ENCODE measurements around the gene BMF. TPM values are rescaled to one million over a fixed set of nuclear protein-coding genes. Genes with fewer than 3 reads are reported as not detected.

The BMF gene
- total and polyA plus RNA-seq, 8 donors: 16.2 to 58.6 (median 50.6) TPM

GRCh38 chr15:40062816-40063562 lies 45.7 kb downstream of the BMF start:
- no peak overlapping the region for H3K27ac ChIP-seq
- no peak overlapping the region for H3K4me3 ChIP-seq
- no peaks in the 10 kb centered on the region for H3K27me3 ChIP-seq
- H3K4me1 ChIP-seq: peaks cover 0 to 13% of the 10 kb centered on the region in 2 donors
- no peak for TF ChIP-seq CTCF (IDR thresholded peaks at IDR 0.05)
- ATAC-seq (no peak), DNase-seq (peak in 1 of 4 donors; percentile 23)
- H3K36me3 ChIP-seq: no peaks in the 10 kb centered on the region
- no peaks in the 10 kb centered on the region for H3K9me3 ChIP-seq
- intact Hi-C loops (cut with DNase I): no loop called here

- DNase-seq (peak in 2 of 4 donors; percentile 42 to 53), ATAC-seq (peak; percentile 90)
- no peaks in the 10 kb centered on the region for H3K36me3 ChIP-seq
- peaks cover 0 to 14% of the 10 kb centered on the region in 2 donors for H3K4me1 ChIP-seq
- no peak overlapping the region for H3K27ac ChIP-seq
- TF ChIP-seq CTCF (IDR thresholded peaks at IDR 0.05): no peak
- intact Hi-C loops (cut with DNase I): no loop called here
- H3K9me3 ChIP-seq: no peaks in the 10 kb centered on the region
- H3K4me3 ChIP-seq: no peak overlapping the region
- H3K27me3 ChIP-seq: no peaks in the 10 kb centered on the region
Observed at GRCh38 chr15:40061212-40061901, 47.3 kb downstream of the BMF start.

GRCh38 chr15:40060236-40060961 lies 48.3 kb downstream of the BMF start:
- ATAC-seq (no peak), DNase-seq (no peak)
- H3K27me3 ChIP-seq: no peaks in the 10 kb centered on the region
- H3K9me3 ChIP-seq: no peaks in the 10 kb centered on the region
- intact Hi-C loops (cut with DNase I): no loop called here
- H3K27ac ChIP-seq: no peak overlapping the region
- no peak for TF ChIP-seq CTCF (IDR thresholded peaks at IDR 0.05)
- H3K4me1 ChIP-seq: peaks cover 0 to 20% of the 10 kb centered on the region in 2 donors
- H3K36me3 ChIP-seq: no peaks in the 10 kb centered on the region
- H3K4me3 ChIP-seq: no peak overlapping the region

GRCh38 chr15:40059821-40060220 lies 48.9 kb downstream of the BMF start:
- peaks cover 4 to 26% of the 10 kb centered on the region in 2 donors for H3K4me1 ChIP-seq
- no peak overlapping the region for H3K27ac ChIP-seq
- no peaks in the 10 kb centered on the region for H3K9me3 ChIP-seq
- no peak for TF ChIP-seq CTCF (IDR thresholded peaks at IDR 0.05)
- no peaks in the 10 kb centered on the region for H3K36me3 ChIP-seq
- ATAC-seq (no peak), DNase-seq (peak in 1 of 4 donors; percentile 29)
- no peaks in the 10 kb centered on the region for H3K27me3 ChIP-seq
- no peak overlapping the region for H3K4me3 ChIP-seq
- intact Hi-C loops (cut with DNase I): no loop called here
